ENCODE measurements around the gene OSBP. TPM values are rescaled to one million over a fixed set of nuclear protein-coding genes. Genes with fewer than 3 reads are reported as not detected.

OSBP gene
- total and polyA plus RNA-seq, 4 donors, result 16.5 to 92.5 (median 36.5) TPM

DNA sequence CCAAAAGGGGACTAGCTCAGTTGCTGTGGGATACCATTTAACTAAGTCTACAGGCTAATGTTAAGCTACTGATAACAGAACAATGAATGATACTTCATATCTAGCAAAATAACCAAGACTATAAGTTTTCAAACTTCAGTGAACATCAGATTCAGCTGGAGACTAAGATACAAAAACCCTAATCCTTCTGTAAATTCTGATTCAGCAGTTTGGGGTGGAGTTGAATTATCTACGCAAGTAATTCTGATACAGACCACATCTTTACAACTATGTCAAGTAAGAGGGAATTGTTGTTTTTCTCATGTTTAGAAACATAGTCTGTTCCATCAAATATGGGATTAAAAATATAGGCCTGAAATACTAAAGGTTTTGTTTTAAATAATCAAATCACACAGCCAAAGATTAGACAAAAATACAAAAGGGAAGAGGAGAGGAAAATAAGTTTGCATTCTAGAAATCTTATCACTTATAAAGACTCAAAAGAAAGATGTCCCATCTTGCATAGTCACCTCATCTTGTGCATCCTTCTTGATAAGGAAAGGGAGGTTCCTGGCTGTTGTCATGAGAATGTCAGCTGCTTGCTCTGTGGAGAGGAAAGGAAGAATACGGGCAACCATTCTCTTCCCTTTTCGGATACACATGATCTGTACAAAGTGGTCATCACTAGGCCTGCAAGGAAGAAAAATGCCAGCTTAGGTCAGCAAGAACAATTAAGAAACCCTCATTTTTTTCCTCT is 31.8 kb upstream of the OSBP start:
- H3K9me3 ChIP-seq (ENCODE audit: control insufficient read depth in 4 of 4, low read length in 3 of 4), result no peaks in the 10 kb centered on the region
- no peak for DNase-seq (ENCODE audit: low spot score)
- TF ChIP-seq, protein P1, sequence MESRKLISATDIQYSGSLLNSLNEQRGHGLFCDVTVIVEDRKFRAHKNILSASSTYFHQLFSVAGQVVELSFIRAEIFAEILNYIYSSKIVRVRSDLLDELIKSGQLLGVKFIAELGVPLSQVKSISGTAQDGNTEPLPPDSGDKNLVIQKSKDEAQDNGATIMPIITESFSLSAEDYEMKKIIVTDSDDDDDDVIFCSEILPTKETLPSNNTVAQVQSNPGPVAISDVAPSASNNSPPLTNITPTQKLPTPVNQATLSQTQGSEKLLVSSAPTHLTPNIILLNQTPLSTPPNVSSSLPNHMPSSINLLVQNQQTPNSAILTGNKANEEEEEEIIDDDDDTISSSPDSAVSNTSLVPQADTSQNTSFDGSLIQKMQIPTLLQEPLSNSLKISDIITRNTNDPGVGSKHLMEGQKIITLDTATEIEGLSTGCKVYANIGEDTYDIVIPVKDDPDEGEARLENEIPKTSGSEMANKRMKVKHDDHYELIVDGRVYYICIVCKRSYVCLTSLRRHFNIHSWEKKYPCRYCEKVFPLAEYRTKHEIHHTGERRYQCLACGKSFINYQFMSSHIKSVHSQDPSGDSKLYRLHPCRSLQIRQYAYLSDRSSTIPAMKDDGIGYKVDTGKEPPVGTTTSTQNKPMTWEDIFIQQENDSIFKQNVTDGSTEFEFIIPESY (IDR thresholded peaks at IDR 0.05), result no peak
- TF ChIP-seq HNF4G (IDR thresholded peaks at IDR 0.05) (no peak), FOXA2 (IDR thresholded peaks at IDR 0.05) (no peak), TAF1 (conservative IDR thresholded peaks at IDR 0.05) (no peak), RAD21 (IDR thresholded peaks at IDR 0.05) (no peak), RXRA (IDR thresholded peaks at IDR 0.05) (no peak), FOXA1 (IDR thresholded peaks at IDR 0.05) (no peak), JUND (IDR thresholded peaks at IDR 0.05) (no peak), HNF4A (conservative IDR thresholded peaks at IDR 0.05) (no peak)
- TF ChIP-seq, protein P2, sequence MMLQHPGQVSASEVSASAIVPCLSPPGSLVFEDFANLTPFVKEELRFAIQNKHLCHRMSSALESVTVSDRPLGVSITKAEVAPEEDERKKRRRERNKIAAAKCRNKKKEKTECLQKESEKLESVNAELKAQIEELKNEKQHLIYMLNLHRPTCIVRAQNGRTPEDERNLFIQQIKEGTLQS (IDR thresholded peaks at IDR 0.05), result no peak
- no peak overlapping the region for H3K4me3 ChIP-seq (ENCODE audit: low read depth in 1 of 3, low read length in 3 of 3)
- no peak overlapping the region for H3K27ac ChIP-seq (ENCODE audit: low read depth in 1 of 2, low read length in 2 of 2)
- WGBS, result 82% methylated on average over 3 of the region's 3 CpGs
- peaks cover 2 to 7% (median 4%) of the 10 kb centered on the region in 4 donors for H3K4me1 ChIP-seq (ENCODE audit: control insufficient read depth in 4 of 4, insufficient read depth in 4 of 4, low read length in 3 of 4)
- no peak overlapping the region for H3K9ac ChIP-seq (ENCODE audit: low read depth in 1 of 2, low read length in 2 of 2)
- H3K36me3 ChIP-seq (ENCODE audit: control insufficient read depth in 4 of 4, insufficient read depth in 3 of 4, low read depth in 1 of 4, low read length in 3 of 4), result peaks cover 15 to 69% (median 64%) of the 10 kb centered on the region in 4 donors
- H3K27me3 ChIP-seq (ENCODE audit: control insufficient read depth in 4 of 4, insufficient read depth in 4 of 4, low read length in 3 of 4), result no peaks in the 10 kb centered on the region

DNA sequence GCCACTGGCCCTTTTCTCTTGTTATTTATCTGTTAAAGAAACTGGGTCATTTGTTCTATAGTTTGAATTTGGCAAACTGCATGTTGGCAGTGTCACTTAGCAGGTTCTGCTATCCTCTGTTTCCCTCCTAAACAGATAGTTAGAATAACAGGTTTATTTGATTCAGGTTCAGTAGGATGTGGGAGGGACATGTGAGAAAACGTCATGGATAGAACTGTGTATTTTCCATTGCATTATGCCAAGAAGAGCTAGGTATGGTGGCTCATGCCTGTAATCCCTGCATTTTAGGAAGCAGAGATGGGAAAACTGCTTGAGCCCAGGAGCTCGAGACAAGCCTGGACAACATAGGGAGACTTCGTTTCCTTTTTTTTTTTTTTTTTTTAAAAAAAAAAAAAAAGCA is 29.0 kb upstream of the OSBP start:
- H3K9me3 ChIP-seq (ENCODE audit: control insufficient read depth in 4 of 4, low read length in 3 of 4), result no peaks in the 10 kb centered on the region
- H3K27me3 ChIP-seq (ENCODE audit: control insufficient read depth in 4 of 4, insufficient read depth in 4 of 4, low read length in 3 of 4), result no peaks in the 10 kb centered on the region
- no peak for DNase-seq (ENCODE audit: low spot score)
- 80% methylated on average over 3 of the region's 3 CpGs for WGBS
- no peak overlapping the region for H3K9ac ChIP-seq (ENCODE audit: low read depth in 1 of 2, low read length in 2 of 2)
- peaks cover 0 to 3% (median 0%) of the 10 kb centered on the region in 4 donors for H3K4me1 ChIP-seq (ENCODE audit: control insufficient read depth in 4 of 4, insufficient read depth in 4 of 4, low read length in 3 of 4)
- H3K36me3 ChIP-seq (ENCODE audit: control insufficient read depth in 4 of 4, insufficient read depth in 3 of 4, low read depth in 1 of 4, low read length in 3 of 4), result peaks cover 17 to 68% (median 62%) of the 10 kb centered on the region in 4 donors
- H3K4me3 ChIP-seq (ENCODE audit: low read depth in 1 of 3, low read length in 3 of 3), result no peak overlapping the region
- no peak overlapping the region for H3K27ac ChIP-seq (ENCODE audit: low read depth in 1 of 2, low read length in 2 of 2)
- TF ChIP-seq, protein P3, sequence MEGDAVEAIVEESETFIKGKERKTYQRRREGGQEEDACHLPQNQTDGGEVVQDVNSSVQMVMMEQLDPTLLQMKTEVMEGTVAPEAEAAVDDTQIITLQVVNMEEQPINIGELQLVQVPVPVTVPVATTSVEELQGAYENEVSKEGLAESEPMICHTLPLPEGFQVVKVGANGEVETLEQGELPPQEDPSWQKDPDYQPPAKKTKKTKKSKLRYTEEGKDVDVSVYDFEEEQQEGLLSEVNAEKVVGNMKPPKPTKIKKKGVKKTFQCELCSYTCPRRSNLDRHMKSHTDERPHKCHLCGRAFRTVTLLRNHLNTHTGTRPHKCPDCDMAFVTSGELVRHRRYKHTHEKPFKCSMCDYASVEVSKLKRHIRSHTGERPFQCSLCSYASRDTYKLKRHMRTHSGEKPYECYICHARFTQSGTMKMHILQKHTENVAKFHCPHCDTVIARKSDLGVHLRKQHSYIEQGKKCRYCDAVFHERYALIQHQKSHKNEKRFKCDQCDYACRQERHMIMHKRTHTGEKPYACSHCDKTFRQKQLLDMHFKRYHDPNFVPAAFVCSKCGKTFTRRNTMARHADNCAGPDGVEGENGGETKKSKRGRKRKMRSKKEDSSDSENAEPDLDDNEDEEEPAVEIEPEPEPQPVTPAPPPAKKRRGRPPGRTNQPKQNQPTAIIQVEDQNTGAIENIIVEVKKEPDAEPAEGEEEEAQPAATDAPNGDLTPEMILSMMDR (IDR thresholded peaks at IDR 0.05; ENCODE audit: low read depth, low read length, missing input control), result no peak
- TF ChIP-seq FOXA1 (IDR thresholded peaks at IDR 0.05) (no peak), JUND (IDR thresholded peaks at IDR 0.05) (no peak), HNF4G (IDR thresholded peaks at IDR 0.05) (no peak), HNF4A (conservative IDR thresholded peaks at IDR 0.05) (no peak), YY1 (IDR thresholded peaks at IDR 0.05) (no peak), GABPA (IDR thresholded peaks at IDR 0.05 in 1 of 2, conservative IDR thresholded peaks at IDR 0.05 in 1 of 2) (no peak), TAF1 (conservative IDR thresholded peaks at IDR 0.05) (no peak), RXRA (IDR thresholded peaks at IDR 0.05) (no peak), SP1 (IDR thresholded peaks at IDR 0.05) (no peak), EGR1 (IDR thresholded peaks at IDR 0.05; ENCODE audit: low read depth in 2 of 2) (no peak), FOXA2 (IDR thresholded peaks at IDR 0.05) (no peak), RAD21 (IDR thresholded peaks at IDR 0.05) (no peak), NR2F2 (IDR thresholded peaks at IDR 0.05) (no peak)
- TF ChIP-seq, protein P1 (IDR thresholded peaks at IDR 0.05), result no peak
- TF ChIP-seq, protein P2 (IDR thresholded peaks at IDR 0.05), result no peak
- TF ChIP-seq, protein P4, sequence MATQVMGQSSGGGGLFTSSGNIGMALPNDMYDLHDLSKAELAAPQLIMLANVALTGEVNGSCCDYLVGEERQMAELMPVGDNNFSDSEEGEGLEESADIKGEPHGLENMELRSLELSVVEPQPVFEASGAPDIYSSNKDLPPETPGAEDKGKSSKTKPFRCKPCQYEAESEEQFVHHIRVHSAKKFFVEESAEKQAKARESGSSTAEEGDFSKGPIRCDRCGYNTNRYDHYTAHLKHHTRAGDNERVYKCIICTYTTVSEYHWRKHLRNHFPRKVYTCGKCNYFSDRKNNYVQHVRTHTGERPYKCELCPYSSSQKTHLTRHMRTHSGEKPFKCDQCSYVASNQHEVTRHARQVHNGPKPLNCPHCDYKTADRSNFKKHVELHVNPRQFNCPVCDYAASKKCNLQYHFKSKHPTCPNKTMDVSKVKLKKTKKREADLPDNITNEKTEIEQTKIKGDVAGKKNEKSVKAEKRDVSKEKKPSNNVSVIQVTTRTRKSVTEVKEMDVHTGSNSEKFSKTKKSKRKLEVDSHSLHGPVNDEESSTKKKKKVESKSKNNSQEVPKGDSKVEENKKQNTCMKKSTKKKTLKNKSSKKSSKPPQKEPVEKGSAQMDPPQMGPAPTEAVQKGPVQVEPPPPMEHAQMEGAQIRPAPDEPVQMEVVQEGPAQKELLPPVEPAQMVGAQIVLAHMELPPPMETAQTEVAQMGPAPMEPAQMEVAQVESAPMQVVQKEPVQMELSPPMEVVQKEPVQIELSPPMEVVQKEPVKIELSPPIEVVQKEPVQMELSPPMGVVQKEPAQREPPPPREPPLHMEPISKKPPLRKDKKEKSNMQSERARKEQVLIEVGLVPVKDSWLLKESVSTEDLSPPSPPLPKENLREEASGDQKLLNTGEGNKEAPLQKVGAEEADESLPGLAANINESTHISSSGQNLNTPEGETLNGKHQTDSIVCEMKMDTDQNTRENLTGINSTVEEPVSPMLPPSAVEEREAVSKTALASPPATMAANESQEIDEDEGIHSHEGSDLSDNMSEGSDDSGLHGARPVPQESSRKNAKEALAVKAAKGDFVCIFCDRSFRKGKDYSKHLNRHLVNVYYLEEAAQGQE (IDR thresholded peaks at IDR 0.05), result no peak
- TF ChIP-seq, protein P5, sequence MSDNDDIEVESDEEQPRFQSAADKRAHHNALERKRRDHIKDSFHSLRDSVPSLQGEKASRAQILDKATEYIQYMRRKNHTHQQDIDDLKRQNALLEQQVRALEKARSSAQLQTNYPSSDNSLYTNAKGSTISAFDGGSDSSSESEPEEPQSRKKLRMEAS (IDR thresholded peaks at IDR 0.05), result no peak
